ENCODE measurements around the gene ID4.

GRCh38 chr6:19880066-19880465, 42.9 kb downstream of the ID4 start:
- TF ChIP-seq CTCF (IDR thresholded peaks at IDR 0.05) (no peak), POLR2AphosphoS5 (IDR thresholded peaks at IDR 0.05) (no peak), POLR2A (IDR thresholded peaks at IDR 0.05; ENCODE audit: low read depth) (no peak), EP300 (IDR thresholded peaks at IDR 0.05) (no peak)
